GM19193 (cell line): ENCODE measurements around the gene SCN1B.

ENCODE experiments used
- POLR2A ChIP-seq: IDR thresholded peaks from 4 replicates; pipeline ENCODE4 v1.6.1; 2011; ENCODE audit not compliant: insufficient read depth, insufficient read length; ENCODE audit errors: extremely low read depth

Gene SCN1B

DNA sequence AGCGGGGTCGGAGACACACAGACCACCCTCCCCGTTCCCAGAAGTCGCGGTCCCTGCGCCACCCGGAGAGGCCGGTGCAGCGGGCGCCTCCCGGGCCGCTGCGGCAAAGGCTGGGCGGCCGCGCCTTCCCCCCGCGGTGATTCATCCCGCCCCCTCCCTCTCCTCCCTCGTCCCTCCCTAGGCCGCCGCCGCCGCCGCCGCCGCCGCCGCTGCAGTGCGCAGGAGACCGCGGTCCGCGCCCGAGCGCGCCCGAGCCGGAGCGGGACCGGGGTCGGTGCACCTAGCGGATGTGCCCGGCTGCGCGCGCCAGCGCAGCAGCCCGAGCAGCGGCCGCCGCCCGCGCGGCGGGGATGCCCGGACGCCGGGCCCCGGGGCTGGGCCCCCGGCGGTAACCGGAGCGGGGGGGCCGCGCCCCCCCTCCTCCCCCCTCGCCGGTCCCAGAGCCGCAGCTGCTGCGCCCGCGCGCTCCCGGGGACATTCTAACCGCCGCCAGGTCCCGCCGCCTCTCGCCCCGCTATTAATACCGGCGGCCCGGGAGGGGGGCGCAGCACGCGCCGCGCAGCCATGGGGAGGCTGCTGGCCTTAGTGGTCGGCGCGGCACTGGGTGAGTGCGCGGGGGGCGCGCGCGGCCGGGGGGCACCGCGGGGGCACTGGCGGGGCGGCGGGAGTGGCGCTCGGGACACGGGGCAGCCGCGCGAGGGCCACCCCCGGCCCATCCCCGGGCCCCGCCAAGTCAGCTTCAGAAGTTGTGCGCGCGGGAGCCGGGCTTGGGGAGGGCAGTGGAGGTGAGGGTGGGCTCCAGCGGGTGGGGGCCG, at the start of gene SCN1B:
Gene SCN1B (plus strand): TSS at position 214 of the 815 bp plus-strand sequence. CDS start 351 bp downstream, at position 565.
- TF ChIP-seq POLR2A, result no peak

GRCh38 chr19:34982275-34982674, 48.0 kb upstream of the SCN1B start:
- TF ChIP-seq POLR2A, result no peak

DNA sequence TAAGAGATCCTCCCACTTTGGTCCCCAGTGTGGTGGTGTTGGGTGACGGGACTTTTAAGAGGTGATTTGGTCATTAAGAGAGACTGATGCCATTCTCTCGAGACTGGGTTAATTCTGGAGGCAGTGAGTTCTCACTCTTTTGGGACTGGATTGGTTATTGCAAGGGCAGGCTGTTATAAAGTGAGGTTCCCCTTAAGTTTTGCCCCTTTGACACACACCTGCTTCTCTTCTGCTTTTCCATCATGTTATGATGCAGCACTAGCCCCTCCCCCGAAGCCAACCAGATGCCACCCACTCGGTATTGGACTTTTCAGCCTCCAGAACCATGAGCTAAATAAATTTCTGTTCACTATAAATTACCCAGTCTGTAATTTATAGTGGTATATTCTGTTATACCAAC, 46.5 kb upstream of the SCN1B start:
- no peak for TF ChIP-seq POLR2A

DNA sequence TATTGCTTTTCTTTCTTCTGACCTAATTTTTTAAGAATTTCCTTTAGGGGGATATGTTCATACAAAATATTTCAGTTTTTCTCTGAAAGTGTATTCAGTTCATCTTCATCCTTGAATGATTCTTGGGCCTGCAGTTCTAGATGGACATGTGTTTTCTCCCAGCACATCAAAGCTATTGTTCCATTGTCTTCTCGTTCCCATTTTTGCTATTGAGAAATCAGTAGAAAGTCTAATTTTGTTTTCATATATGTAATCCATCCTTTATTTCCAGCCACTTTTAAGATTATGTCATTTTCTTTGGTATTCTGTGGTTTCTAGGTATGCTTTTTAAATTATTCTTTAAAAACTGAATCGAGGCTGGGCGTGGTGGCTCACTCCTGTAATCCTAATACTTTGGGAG, 46.0 kb upstream of the SCN1B start:
- TF ChIP-seq POLR2A, result no peak

DNA sequence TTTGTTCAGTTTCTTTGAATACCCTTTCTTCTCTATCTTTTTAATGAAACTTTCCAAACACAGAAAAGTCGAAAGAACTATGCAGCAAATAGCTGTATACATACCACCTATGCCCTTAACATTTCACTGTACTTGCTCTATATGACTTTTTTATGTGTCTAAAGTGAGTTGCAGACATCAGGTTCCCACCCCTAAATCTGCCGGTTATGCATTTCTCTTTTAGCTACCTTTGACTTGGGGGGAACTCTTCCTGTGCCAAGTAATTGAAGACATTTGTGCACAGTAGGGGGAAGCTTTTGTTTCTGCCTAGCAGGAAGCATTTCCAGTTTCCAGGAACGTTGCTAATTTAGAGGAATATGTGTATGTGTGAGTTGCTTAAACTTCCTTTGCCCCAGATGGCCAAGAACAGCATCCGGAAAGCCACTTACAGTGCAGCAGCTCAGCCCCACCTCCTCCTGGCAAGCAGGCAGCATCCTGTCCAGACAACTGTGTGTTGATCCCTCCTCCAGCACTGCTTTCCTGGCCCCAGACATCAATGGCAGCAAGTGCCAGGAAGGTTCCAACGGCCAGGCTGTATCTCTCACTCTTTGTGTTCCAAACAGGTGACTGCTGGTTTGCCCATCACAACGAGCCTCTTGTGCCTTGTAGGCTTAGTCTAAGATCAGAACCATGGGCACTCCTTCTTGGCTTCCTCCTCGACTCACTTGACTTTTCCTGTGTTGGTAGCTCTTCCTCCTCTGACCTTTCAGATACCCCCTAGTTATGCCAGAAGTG, 44.8 kb upstream of the SCN1B start:
- TF ChIP-seq POLR2A, result no peak

- TF ChIP-seq POLR2A, result no peak
Observed at GRCh38 chr19:34988119-34988518, 42.2 kb upstream of the SCN1B start.

- TF ChIP-seq POLR2A, result no peak
Observed at GRCh38 chr19:34989298-34989697, 41.0 kb upstream of the SCN1B start.

- TF ChIP-seq POLR2A, result no peak
Observed at GRCh38 chr19:34990578-34991192, 39.6 kb upstream of the SCN1B start.

GRCh38 chr19:34991542-34992333, 38.5 kb upstream of the SCN1B start:
- no peak for TF ChIP-seq POLR2A

DNA sequence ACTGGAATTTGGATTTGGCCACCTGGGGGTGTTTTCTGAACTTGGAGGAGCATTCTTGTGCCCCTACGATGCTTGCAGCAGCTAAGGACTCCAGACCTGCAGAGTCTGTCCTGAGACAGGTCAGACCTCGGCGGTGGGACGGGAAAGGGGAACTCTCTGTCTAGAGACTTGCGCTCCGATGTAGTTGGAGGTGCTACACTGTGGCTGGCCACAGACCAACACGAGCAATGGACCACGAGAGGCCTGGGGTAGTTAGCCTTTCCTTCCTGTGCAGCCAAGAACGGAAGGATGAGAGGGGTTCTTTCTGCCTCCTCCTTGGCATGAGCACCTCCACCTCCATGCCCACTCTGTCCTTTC, 36.0 kb upstream of the SCN1B start:
- no peak for TF ChIP-seq POLR2A

DNA sequence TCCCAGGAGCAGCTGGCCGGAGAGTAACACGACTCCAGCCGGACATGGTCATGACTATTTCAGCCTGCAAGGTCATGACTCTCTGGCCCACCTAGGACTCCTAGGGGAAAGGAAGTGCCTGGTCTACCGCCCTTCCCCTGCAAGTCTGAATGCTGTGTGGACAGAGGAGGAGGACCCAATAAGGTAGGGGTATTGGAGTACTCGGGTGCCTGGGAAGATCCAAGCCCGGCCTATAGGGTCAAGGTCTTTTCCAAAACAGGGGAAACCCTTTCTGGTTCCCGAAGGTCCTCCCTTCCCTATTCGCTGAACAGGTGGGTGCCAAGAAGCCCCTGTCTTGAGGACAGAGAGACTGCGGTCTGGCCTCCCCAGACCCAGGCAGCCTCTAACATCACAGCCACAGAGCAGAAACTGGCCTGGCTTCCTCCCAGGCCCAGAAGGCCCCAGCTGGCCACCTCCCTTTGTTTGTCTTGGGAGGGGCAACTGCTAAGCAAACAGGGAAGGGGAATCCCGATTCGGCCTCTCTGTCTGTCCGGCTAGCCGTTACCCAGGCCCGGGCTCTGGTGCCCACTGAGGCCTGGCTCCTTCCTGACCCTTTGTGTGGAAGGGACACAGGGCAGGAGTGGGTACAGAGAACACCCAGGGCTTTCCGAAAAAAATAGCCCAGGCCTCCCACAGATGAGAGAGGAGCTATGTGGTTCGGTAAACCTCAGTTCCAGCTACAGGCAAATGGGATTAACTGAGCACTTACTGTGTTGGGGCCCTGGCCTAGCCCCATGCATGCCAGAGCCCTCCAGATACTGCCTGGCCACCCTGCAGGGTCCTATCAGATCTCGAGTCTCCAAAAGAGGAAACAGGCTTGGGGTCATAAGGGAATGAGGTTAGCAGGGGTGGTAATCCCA, 35.4 kb upstream of the SCN1B start:
- no peak for TF ChIP-seq POLR2A

GRCh38 chr19:34995551-34995950, 34.7 kb upstream of the SCN1B start:
- no peak for TF ChIP-seq POLR2A

DNA sequence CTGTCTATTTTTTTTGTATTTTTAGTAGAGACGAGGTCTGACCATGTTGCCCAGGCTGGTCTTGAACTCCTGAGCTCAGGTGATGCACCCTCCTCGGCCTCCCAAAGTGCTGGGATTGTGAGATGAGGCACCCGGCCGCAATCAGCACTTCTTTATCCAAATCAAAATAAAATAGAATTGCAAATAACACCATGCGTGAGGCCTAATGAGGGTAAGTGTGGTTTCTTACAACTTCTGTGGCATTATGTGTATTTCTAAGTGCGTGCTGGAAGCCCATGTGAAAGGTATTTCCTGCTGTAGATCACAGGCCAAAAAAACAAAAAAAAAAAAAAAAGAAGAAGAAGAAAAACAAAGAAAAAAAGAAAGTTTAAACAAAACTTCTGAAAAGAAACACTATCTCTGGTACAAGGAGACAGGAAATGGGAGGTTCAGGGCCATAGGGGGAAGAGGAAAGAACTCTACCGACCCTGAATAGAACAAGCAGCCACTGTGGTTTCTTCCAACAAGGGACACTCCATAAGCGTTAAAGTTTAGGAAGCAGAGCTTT, 33.1 kb upstream of the SCN1B start:
- TF ChIP-seq POLR2A, result no peak

GRCh38 chr19:34998777-34999497, 31.3 kb upstream of the SCN1B start:
- no peak for TF ChIP-seq POLR2A
